ENCODE results near the gene TEKT1. TPM values are rescaled to one million over a fixed set of nuclear protein-coding genes. Genes with fewer than 3 reads are reported as not detected.
"Not testable (repeated sequence)": the region's sequence is repeated elsewhere in the genome, so short reads cannot be mapped to it uniquely, and the experiment has no call there.

Gene TEKT1
- not detected for polyA plus RNA-seq (2013, experiment 1 of 2; ENCODE audit: insufficient read length)
- polyA plus RNA-seq (2013, experiment 2 of 2; ENCODE audit: insufficient read length), result not detected

- DNase-seq, result peak; percentile 41
Observed at GRCh38 chr17:6831661-6832263, at the start of gene TEKT1. TEKT1 (minus strand) TSS chr17:6831729; CDS start chr17:6830376, 1,353 bp downstream.

GRCh38 chr17:6879221-6879975, 47.9 kb upstream of the TEKT1 start:
- DNase-seq, result not testable (repeated sequence)

GRCh38 chr17:6875276-6875675, 43.7 kb upstream of the TEKT1 start:
- not testable (repeated sequence) for DNase-seq

- DNase-seq, result no peak
Observed at GRCh38 chr17:6872936-6873335, 41.4 kb upstream of the TEKT1 start.

- DNase-seq, result no peak
Observed at GRCh38 chr17:6870841-6871240, 39.3 kb upstream of the TEKT1 start.

GRCh38 chr17:6868582-6868981, 37.1 kb upstream of the TEKT1 start:
- DNase-seq, result no peak

GRCh38 chr17:6867849-6868248, 36.3 kb upstream of the TEKT1 start:
- DNase-seq, result no peak

- DNase-seq, result no peak
Observed at GRCh38 chr17:6862825-6863224, 31.3 kb upstream of the TEKT1 start.

GRCh38 chr17:6862122-6862521, 30.6 kb upstream of the TEKT1 start:
- DNase-seq, result no peak

GRCh38 chr17:6857904-6858303, 26.4 kb upstream of the TEKT1 start:
- no peak for DNase-seq

GRCh38 chr17:6857336-6857735, 25.8 kb upstream of the TEKT1 start:
- DNase-seq, result no peak

- DNase-seq, result no peak
Observed at GRCh38 chr17:6856051-6856450, 24.5 kb upstream of the TEKT1 start.

GRCh38 chr17:6853764-6854442, 22.4 kb upstream of the TEKT1 start:
- DNase-seq, result no peak

- not testable (repeated sequence) for DNase-seq
Observed at GRCh38 chr17:6848545-6849179, 17.1 kb upstream of the TEKT1 start.

- DNase-seq, result not testable (repeated sequence)
Observed at GRCh38 chr17:6846138-6846537, 14.6 kb upstream of the TEKT1 start.

GRCh38 chr17:6844406-6844805, 12.9 kb upstream of the TEKT1 start:
- DNase-seq, result peak; percentile 49

GRCh38 chr17:6843241-6843880, 11.8 kb upstream of the TEKT1 start:
- DNase-seq, result peak; percentile 46

GRCh38 chr17:6841769-6842168, 10.2 kb upstream of the TEKT1 start:
- DNase-seq, result not testable (repeated sequence)

- no peak for DNase-seq
Observed at GRCh38 chr17:6830383-6830986, 1.0 kb downstream of the TEKT1 start.

GRCh38 chr17:6823011-6823442, 8.5 kb downstream of the TEKT1 start:
- DNase-seq, result peak; percentile 57

- DNase-seq, result no peak
Observed at GRCh38 chr17:6818938-6819337, 12.6 kb downstream of the TEKT1 start.

GRCh38 chr17:6816368-6816767, 15.2 kb downstream of the TEKT1 start:
- not testable (repeated sequence) for DNase-seq
